Stomach (tissue), 9 donors: Measurements from ENCODE around the gene CLSTN1. TPM values are rescaled to one million over a fixed set of nuclear protein-coding genes. Genes with fewer than 3 reads are reported as not detected.

Source experiments
- DNase-seq, 2 donors: peaks; one replicate each; pipeline versions ENCODE4 v3.0.0 to v3.0.0-alpha.2; 2013 to 2019
- H3K27ac ChIP-seq, 5 donors: fragments of 200-600 bp in 4 of 5; sonication (generic) in 4 of 5; one replicate each; pipeline ENCODE4 v1.5.1; 2013 to 2019; ENCODE audit warnings: mild to moderate bottlenecking in 1 of 5, moderate library complexity in 1 of 5
- H3K27me3 ChIP-seq, 3 donors: fragments of 200-600 bp; sonication (generic); one replicate each; pipeline ENCODE4 v1.5.1; 2017 to 2019; ENCODE audit warnings: mixed run types in 1 of 3
- H3K36me3 ChIP-seq, 4 donors: fragments of 200-600 bp; sonication (generic); 1 replicate in 3 of 4; 2 replicates in 1 of 4; pipeline ENCODE4 v1.5.1; 2016 to 2019
- H3K4me1 ChIP-seq, 4 donors: fragments of 200-600 bp; sonication (generic); one replicate each; pipeline ENCODE4 v1.5.1; 2016 to 2019
- H3K4me3 ChIP-seq, 4 donors: fragments of 200-600 bp; sonication (generic) in 3 of 4; one replicate each; pipeline ENCODE4 v1.5.1; 2016 to 2019; ENCODE audit warnings: mild to moderate bottlenecking in 1 of 4
- H3K9me3 ChIP-seq, 4 donors: fragments of 200-600 bp; sonication (generic); one replicate each; pipeline ENCODE4 v1.5.1; 2016 to 2019
- EP300 ChIP-seq: sonication (generic); formaldehyde crosslinking; IDR thresholded peaks from one replicate; pipeline ENCODE4 v1.6.1; 2017; ENCODE audit warnings: antibody characterized with exemption
- POLR2A ChIP-seq, 4 donors: fragments of 450-650 bp; IDR thresholded peaks; one replicate each; pipeline ENCODE4 v1.6.1; 2016; ENCODE audit warnings: antibody characterized with exemption in 4 of 4, control low read depth in 2 of 4, mild to moderate bottlenecking in 1 of 4, moderate library complexity in 1 of 4
- POLR2AphosphoS5 ChIP-seq, 3 donors: sonication (generic); formaldehyde crosslinking; IDR thresholded peaks; one replicate each; pipeline ENCODE4 v1.6.1; 2016; ENCODE audit warnings: antibody characterized with exemption in 3 of 3
- WGBS, 5 donors: extraction: QIAGEN DNeasy Blood & Tissue Kit in 3 of 5; methylation state at CpG; one replicate each; pipeline versions ENCODE4 v1.1.5 to v1.1.7; 2013 to 2018; 5-methylcytosine and 5-hydroxymethylcytosine counted together
- intact Hi-C: fragments of 100-400 bp; cut with DNase I; formaldehyde crosslinking; loops from one replicate; pipeline ENCODE4 v1.15.1; 2023; ENCODE audit warnings: low total_unique reads
- polyA plus RNA-seq, 3 donors: library from polyadenylated mRNA; stranded (reverse); fragments of 200-250 nt; gene quantifications; one replicate each; pipeline ENCODE4 v1.2.3, GENCODE V29; 2013
- total RNA-seq, 5 donors: library from RNA; depleted of rRNA; stranded (reverse); fragments of >200 nt; gene quantifications; one replicate each; pipeline versions ENCODE4 v1.1.0 to v1.2.3, GENCODE V29; 2014 to 2016
- TF ChIP-seq, protein P1 (sequence below), 7 experiments: fragments of 450-650 bp in 4 of 7; fragments of 200-600 bp in 3 of 7; sonication (generic) in 3 of 7; IDR thresholded peaks; one replicate each; pipeline ENCODE4 v1.5.1; 2016 to 2019; ENCODE audit warnings: antibody characterized with exemption in 7 of 7, control low read depth in 2 of 7, mild to moderate bottlenecking in 1 of 7
- donor health status: healthy with polysubstance abuse.
- donor health status: Bipolar disorder and iron deficiency.
- donor health status: healthy.

Gene CLSTN1
- total and polyA plus RNA-seq, 8 donors: 10.5 to 156 (median 30.9) TPM

GRCh38 chr1:9782116-9782751 is 41.5 kb downstream of the CLSTN1 start:
- intact Hi-C loops: no loop called here
- no peak overlapping the region for H3K27ac ChIP-seq
- H3K4me1 ChIP-seq: peaks cover 0 to 16% (median 3%) of the 10 kb centered on the region in 4 donors
- no peaks in the 10 kb centered on the region for H3K9me3 ChIP-seq
- H3K27me3 ChIP-seq: no peaks in the 10 kb centered on the region
- H3K36me3 ChIP-seq: no peaks in the 10 kb centered on the region
- no peak overlapping the region for H3K4me3 ChIP-seq
- DNase-seq: no peak
- WGBS, 5 donors: 76 to 86% (median 83%) methylated on average over 4 of the region's 4 CpGs
- TF ChIP-seq, protein P1, sequence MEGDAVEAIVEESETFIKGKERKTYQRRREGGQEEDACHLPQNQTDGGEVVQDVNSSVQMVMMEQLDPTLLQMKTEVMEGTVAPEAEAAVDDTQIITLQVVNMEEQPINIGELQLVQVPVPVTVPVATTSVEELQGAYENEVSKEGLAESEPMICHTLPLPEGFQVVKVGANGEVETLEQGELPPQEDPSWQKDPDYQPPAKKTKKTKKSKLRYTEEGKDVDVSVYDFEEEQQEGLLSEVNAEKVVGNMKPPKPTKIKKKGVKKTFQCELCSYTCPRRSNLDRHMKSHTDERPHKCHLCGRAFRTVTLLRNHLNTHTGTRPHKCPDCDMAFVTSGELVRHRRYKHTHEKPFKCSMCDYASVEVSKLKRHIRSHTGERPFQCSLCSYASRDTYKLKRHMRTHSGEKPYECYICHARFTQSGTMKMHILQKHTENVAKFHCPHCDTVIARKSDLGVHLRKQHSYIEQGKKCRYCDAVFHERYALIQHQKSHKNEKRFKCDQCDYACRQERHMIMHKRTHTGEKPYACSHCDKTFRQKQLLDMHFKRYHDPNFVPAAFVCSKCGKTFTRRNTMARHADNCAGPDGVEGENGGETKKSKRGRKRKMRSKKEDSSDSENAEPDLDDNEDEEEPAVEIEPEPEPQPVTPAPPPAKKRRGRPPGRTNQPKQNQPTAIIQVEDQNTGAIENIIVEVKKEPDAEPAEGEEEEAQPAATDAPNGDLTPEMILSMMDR (IDR thresholded peaks at IDR 0.05): no peak
- no peak for TF ChIP-seq POLR2AphosphoS5 (IDR thresholded peaks at IDR 0.05)
- TF ChIP-seq POLR2A (IDR thresholded peaks at IDR 0.05): no peak
- TF ChIP-seq EP300: no peak

GRCh38 chr1:9780554-9781110 is 43.1 kb downstream of the CLSTN1 start:
- 89 to 95% (median 92%) methylated on average over 10 of the region's 10 CpGs for WGBS, 5 donors
- H3K4me3 ChIP-seq: no peak overlapping the region
- no peak for DNase-seq
- H3K27me3 ChIP-seq: no peaks in the 10 kb centered on the region
- intact Hi-C loops: no loop called here
- H3K36me3 ChIP-seq: no peaks in the 10 kb centered on the region
- H3K4me1 ChIP-seq: peaks cover 0 to 22% (median 6%) of the 10 kb centered on the region in 4 donors
- no peak for TF ChIP-seq POLR2AphosphoS5 (IDR thresholded peaks at IDR 0.05)
- no peak for TF ChIP-seq EP300
- TF ChIP-seq POLR2A (IDR thresholded peaks at IDR 0.05): no peak
- TF ChIP-seq, protein P1 (IDR thresholded peaks at IDR 0.05): no peak
- no peak overlapping the region for H3K27ac ChIP-seq
- H3K9me3 ChIP-seq: no peaks in the 10 kb centered on the region

GRCh38 chr1:9778905-9779304 is 44.9 kb downstream of the CLSTN1 start:
- intact Hi-C loops: no loop called here
- DNase-seq: no peak
- 87 to 94% (median 92%) methylated on average over 10 of the region's 10 CpGs for WGBS, 5 donors
- no peak for TF ChIP-seq POLR2AphosphoS5 (IDR thresholded peaks at IDR 0.05)
- TF ChIP-seq POLR2A (IDR thresholded peaks at IDR 0.05): no peak
- TF ChIP-seq, protein P1 (IDR thresholded peaks at IDR 0.05): no peak
- no peak for TF ChIP-seq EP300
- no peaks in the 10 kb centered on the region for H3K36me3 ChIP-seq
- no peak overlapping the region for H3K4me3 ChIP-seq
- H3K9me3 ChIP-seq: no peaks in the 10 kb centered on the region
- H3K27ac ChIP-seq: no peak overlapping the region
- H3K4me1 ChIP-seq: peaks cover 0 to 24% (median 6%) of the 10 kb centered on the region in 4 donors
- H3K27me3 ChIP-seq: no peaks in the 10 kb centered on the region

DNA sequence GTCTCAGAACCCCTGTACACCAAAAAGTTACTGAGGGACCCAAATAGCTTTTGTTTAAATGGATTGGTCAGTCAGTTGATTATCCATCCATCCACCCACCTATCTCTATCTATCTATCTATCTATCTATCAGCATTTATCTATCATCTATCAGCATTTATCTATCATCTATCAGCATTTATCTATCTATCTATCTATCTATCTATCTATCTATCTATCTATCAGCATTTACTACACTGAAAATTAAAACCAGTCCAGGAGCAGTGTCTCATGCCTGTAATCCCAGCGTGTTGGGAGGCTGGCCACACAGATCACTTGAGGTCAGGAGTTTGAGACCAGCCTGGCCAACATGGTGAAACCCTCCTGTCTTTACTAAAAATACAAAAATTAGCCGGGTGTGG is 47.1 kb downstream of the CLSTN1 start:
- TF ChIP-seq POLR2A (IDR thresholded peaks at IDR 0.05): no peak
- no peak for TF ChIP-seq EP300
- TF ChIP-seq, protein P1 (IDR thresholded peaks at IDR 0.05): no peak
- TF ChIP-seq POLR2AphosphoS5 (IDR thresholded peaks at IDR 0.05): no peak
- Histone ChIP-seq H3K9me3 (no peaks in the 10 kb centered on the region), H3K4me3 (no peak overlapping the region), H3K36me3 (peaks cover 8 to 17% (median 16%) of the 10 kb centered on the region in 4 donors), H3K27ac (no peak overlapping the region), H3K27me3 (no peaks in the 10 kb centered on the region), H3K4me1 (peaks cover 0 to 12% (median 3%) of the 10 kb centered on the region in 4 donors)
- WGBS, 5 donors: 94 to 98% (median 96%) methylated on average over 2 of the region's 2 CpGs
- DNase-seq: no peak
- intact Hi-C loops: no loop called here
